ENCODE measurements around the gene NLRP6.

Gene NLRP6

DNA sequence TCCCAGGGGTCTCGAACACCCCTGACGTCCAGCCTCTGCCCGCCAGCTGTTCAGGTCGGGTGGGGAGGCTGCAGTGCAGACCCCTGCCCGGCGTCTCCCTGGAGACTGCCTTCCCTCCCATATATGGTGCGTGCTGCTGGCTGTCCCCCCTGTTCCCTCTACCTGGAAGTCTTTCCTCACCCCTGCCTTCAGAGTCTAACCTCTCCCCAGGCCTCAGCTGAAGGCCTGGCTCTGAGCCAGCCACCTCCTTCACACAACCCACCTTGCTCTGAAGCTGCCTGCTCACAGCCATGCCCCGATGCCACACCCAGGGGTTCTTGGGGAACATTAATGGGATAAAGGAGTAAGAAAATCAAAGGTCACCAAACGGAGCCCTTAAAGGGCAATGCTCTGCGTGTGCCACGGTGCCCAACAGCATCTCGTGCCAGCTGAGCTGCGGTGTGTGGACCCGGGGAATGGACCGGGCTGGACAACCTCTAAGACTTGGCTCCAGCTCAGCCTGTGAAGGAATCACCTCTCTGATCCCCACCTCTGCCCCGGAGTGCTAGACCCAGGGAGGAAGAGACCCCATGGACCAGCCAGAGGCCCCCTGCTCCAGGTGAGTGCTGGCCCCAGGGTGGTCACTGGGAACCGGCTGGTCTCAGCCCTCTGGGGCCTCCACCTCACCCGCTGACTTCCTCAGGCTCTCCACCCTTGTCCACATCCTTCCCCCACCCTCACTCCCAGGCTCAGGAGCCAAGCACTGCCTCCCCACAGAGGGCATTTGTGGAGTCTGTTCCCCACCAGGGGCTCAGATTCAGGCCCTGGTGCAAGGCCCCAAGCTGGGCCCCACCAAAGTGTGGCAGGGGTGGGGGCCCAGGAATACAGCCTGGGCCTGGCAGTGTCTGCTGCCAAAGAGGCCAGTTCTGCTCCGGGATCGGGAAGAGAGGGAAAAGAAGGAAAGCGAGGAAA, at the start of gene NLRP6:
Gene NLRP6 (plus strand): TSS at position 407 of the 951 bp plus-strand sequence. CDS start 163 bp downstream, at position 570.
- TF ChIP-seq ZC3H10 (CRISPR knock-in tag; IDR thresholded peaks at IDR 0.05) = no peak
- no peak for TF ChIP-seq OSR1 (CRISPR knock-in tag; IDR thresholded peaks at IDR 0.05)
- no peak for TF ChIP-seq CREB5 (CRISPR knock-in tag; IDR thresholded peaks at IDR 0.05; ENCODE audit: low read depth)
- TF ChIP-seq TSHZ2 (CRISPR knock-in tag; IDR thresholded peaks at IDR 0.05) = no peak
- TF ChIP-seq ZFP30 (CRISPR knock-in tag; IDR thresholded peaks at IDR 0.05) = no peak
- TF ChIP-seq ISL1 (CRISPR knock-in tag; IDR thresholded peaks at IDR 0.05) = no peak
- TF ChIP-seq CSRNP3 (CRISPR knock-in tag; IDR thresholded peaks at IDR 0.05) = no peak
- no peak for TF ChIP-seq ARNTL (CRISPR knock-in tag; IDR thresholded peaks at IDR 0.05; ENCODE audit: borderline replicate concordance, low read depth)
- no peak for TF ChIP-seq ZNF8 (CRISPR knock-in tag; IDR thresholded peaks at IDR 0.05)
- TF ChIP-seq, protein P1, sequence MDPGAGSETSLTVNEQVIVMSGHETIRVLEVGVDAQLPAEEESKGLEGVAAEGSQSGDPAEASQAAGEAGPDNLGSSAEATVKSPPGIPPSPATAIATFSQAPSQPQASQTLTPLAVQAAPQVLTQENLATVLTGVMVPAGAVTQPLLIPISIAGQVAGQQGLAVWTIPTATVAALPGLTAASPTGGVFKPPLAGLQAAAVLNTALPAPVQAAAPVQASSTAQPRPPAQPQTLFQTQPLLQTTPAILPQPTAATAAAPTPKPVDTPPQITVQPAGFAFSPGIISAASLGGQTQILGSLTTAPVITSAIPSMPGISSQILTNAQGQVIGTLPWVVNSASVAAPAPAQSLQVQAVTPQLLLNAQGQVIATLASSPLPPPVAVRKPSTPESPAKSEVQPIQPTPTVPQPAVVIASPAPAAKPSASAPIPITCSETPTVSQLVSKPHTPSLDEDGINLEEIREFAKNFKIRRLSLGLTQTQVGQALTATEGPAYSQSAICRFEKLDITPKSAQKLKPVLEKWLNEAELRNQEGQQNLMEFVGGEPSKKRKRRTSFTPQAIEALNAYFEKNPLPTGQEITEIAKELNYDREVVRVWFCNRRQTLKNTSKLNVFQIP (CRISPR knock-in tag; IDR thresholded peaks at IDR 0.05; ENCODE audit: borderline replicate concordance, low read depth) = no peak
- no peak for TF ChIP-seq CSDC2 (CRISPR knock-in tag; IDR thresholded peaks at IDR 0.05)
- TF ChIP-seq BACH2 (CRISPR knock-in tag; IDR thresholded peaks at IDR 0.05; ENCODE audit: borderline replicate concordance) = no peak
- no peak for TF ChIP-seq PATZ1 (CRISPR knock-in tag; IDR thresholded peaks at IDR 0.05; ENCODE audit: borderline replicate concordance)
- no peak for TF ChIP-seq SNAI2 (CRISPR knock-in tag; IDR thresholded peaks at IDR 0.05)
- TF ChIP-seq ZNF565 (CRISPR knock-in tag; conservative IDR thresholded peaks at IDR 0.05; ENCODE audit: low read depth) = no peak
- TF ChIP-seq TCF4 (CRISPR knock-in tag; IDR thresholded peaks at IDR 0.05; ENCODE audit: borderline replicate concordance) = no peak
- TF ChIP-seq ZFP3 (CRISPR knock-in tag; IDR thresholded peaks at IDR 0.05) = no peak

DNA sequence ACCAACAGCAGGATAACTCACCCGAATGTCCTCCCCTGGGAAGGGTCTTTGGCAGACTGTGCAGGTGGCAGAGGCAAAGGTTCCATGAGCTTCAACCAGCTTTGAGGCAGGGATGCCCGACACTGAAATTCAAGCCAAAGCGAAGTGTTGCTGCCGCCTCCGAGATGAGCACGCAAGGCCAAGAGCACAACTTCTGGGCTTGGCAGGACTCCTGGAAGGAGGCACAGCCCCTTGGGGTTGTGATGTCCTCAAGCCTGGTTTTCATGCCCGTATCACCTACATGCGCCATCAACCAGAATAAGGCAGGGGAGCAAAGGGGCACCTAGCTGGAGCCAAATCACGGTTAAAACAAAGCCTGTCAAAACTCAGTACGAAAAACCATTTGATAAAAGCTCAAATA, 47.8 kb upstream of the NLRP6 start:
- no peak for TF ChIP-seq TCF4 (CRISPR knock-in tag; IDR thresholded peaks at IDR 0.05; ENCODE audit: borderline replicate concordance)
- no peak for TF ChIP-seq ARNTL (CRISPR knock-in tag; IDR thresholded peaks at IDR 0.05; ENCODE audit: borderline replicate concordance, low read depth)
- TF ChIP-seq BACH2 (CRISPR knock-in tag; IDR thresholded peaks at IDR 0.05; ENCODE audit: borderline replicate concordance) = no peak
- TF ChIP-seq RARB (CRISPR knock-in tag; IDR thresholded peaks at IDR 0.05) = no peak
- no peak for TF ChIP-seq ZFP30 (CRISPR knock-in tag; IDR thresholded peaks at IDR 0.05)
- TF ChIP-seq CSDC2 (CRISPR knock-in tag; IDR thresholded peaks at IDR 0.05) = no peak
- TF ChIP-seq PATZ1 (CRISPR knock-in tag; IDR thresholded peaks at IDR 0.05; ENCODE audit: borderline replicate concordance) = no peak
- no peak for TF ChIP-seq OSR1 (CRISPR knock-in tag; IDR thresholded peaks at IDR 0.05)
- TF ChIP-seq ZC3H10 (CRISPR knock-in tag; IDR thresholded peaks at IDR 0.05) = no peak
- TF ChIP-seq ZNF8 (CRISPR knock-in tag; IDR thresholded peaks at IDR 0.05) = no peak
- no peak for TF ChIP-seq CREB5 (CRISPR knock-in tag; IDR thresholded peaks at IDR 0.05; ENCODE audit: low read depth)
- no peak for TF ChIP-seq GLIS3 (CRISPR knock-in tag; IDR thresholded peaks at IDR 0.05)
- TF ChIP-seq CSRNP3 (CRISPR knock-in tag; IDR thresholded peaks at IDR 0.05) = no peak
- no peak for TF ChIP-seq ISL1 (CRISPR knock-in tag; IDR thresholded peaks at IDR 0.05)
- no peak for TF ChIP-seq ZFP3 (CRISPR knock-in tag; IDR thresholded peaks at IDR 0.05)
- no peak for TF ChIP-seq TOX (CRISPR knock-in tag; IDR thresholded peaks at IDR 0.05; ENCODE audit: borderline replicate concordance)
- TF ChIP-seq ZNF565 (CRISPR knock-in tag; conservative IDR thresholded peaks at IDR 0.05; ENCODE audit: low read depth) = no peak
- no peak for ATAC-seq

More for the DNA sequence above, at the start of gene NLRP6:
- no peak for ATAC-seq

Measured in SK-N-SH treated with all-trans-retinoic acid at 6 μM for 48 hours (cell line).